Measurements from ENCODE around the gene KIF25.

Gene KIF25

DNA sequence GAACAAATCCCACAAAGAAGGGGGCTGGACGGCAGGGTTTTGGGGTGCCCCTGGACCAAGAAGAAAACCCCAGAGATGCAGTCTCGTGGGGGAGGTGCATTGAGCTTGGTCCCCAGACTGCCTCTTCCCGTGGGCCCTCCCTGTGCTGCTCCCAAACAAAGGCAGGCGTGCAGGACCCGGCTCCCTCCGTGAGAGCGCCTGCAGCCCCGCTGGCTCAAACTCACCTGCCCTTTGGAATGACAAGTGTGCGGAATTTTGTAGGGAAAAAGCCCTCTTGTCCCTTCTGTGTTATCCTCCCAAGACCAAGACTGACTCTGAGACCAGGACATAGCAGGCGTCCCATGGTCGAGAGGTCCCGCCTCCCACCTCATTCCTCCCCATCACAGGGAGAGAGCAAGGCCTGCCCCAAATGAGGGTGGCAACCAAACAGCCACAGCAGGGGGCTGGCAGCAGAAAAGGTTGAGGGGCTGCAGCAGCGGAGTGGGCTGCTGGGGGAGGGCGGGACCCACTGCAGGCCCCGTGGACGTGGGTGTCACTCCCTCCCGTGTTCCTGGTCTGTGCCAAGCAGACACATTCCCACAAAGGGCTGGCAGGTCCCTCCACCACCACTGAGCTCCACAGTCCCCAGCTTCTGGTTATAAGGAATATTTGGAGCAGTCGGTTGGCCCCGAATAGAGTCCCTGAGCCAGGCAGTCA is 87.1 kb downstream of the KIF25 start:
- Histone ChIP-seq H3K79me2 (ENCODE audit: insufficient read depth, low read length) (no peaks in the 10 kb centered on the region), H3K9me3 (ENCODE audit: insufficient read depth, low read length) (no peaks in the 10 kb centered on the region), H3K27me3 (ENCODE audit: low read length) (no peaks in the 10 kb centered on the region)

DNA sequence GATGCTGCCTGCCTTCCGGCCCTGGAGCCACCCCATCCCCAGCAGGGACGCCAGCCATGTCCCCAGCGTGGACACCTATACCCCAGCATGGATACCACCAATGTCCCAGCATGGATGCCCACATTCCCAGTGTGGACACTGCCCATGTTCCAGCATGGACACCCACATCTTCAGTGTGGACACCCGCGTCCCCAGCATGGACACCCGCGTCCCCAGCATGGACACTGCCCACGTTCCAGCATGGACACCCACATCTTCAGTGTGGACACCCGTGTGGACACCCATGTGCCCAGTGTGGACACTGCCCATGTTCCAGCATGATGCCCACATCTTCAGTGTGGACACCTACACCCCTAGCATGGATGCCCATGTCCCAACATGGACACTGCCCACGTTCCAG is 88.6 kb downstream of the KIF25 start:
- H2AFZ ChIP-seq (ENCODE audit: low read depth, low read length, severe bottlenecking): no peak overlapping the region
- H3K9me2 ChIP-seq (replicated peaks; ENCODE audit: insufficient read depth, low read length): no peaks in the 10 kb centered on the region
- H3K9ac ChIP-seq (ENCODE audit: low read length): no peak overlapping the region
- no peaks in the 10 kb centered on the region for H3K9me3 ChIP-seq (ENCODE audit: insufficient read depth, low read length)
- TF ChIP-seq EZH2phosphoT487 (conservative IDR thresholded peaks at IDR 0.05; ENCODE audit: low read length) (no peak), CTCF (IDR thresholded peaks at IDR 0.05; ENCODE audit: insufficient read depth, low read length, poor library complexity, severe bottlenecking) (no peak)
- H3K4me2 ChIP-seq (ENCODE audit: low read depth, low read length, poor library complexity, severe bottlenecking): no peak overlapping the region
- H3K79me2 ChIP-seq (ENCODE audit: insufficient read depth, low read length): no peaks in the 10 kb centered on the region
- H3K36me3 ChIP-seq (ENCODE audit: low read length): no peaks in the 10 kb centered on the region
- no peak overlapping the region for H3K27ac ChIP-seq (ENCODE audit: low read depth, low read length)
- no peaks in the 10 kb centered on the region for H3F3A ChIP-seq (ENCODE audit: insufficient read depth)
- H4K20me1 ChIP-seq (ENCODE audit: low read depth, low read length): no peaks in the 10 kb centered on the region
- no peaks in the 10 kb centered on the region for H3K27me3 ChIP-seq (ENCODE audit: low read length)
- no peak overlapping the region for H3K4me3 ChIP-seq (ENCODE audit: insufficient read depth, low read length, poor library complexity, severe bottlenecking)

More for the DNA sequence above, 87.1 kb downstream of the KIF25 start:
- no peaks in the 10 kb centered on the region for H4K20me1 ChIP-seq (ENCODE audit: low read depth, low read length)
- TF ChIP-seq EZH2phosphoT487 (conservative IDR thresholded peaks at IDR 0.05; ENCODE audit: low read length): no peak
- TF ChIP-seq CTCF (IDR thresholded peaks at IDR 0.05; ENCODE audit: insufficient read depth, low read length, poor library complexity, severe bottlenecking): no peak
- no peaks in the 10 kb centered on the region for H3K36me3 ChIP-seq (ENCODE audit: low read length)
- no peak overlapping the region for H3K4me2 ChIP-seq (ENCODE audit: low read depth, low read length, poor library complexity, severe bottlenecking)
- H3K27ac ChIP-seq (ENCODE audit: low read depth, low read length): no peak overlapping the region
- no peak overlapping the region for H3K9ac ChIP-seq (ENCODE audit: low read length)
- H3K9me2 ChIP-seq (replicated peaks; ENCODE audit: insufficient read depth, low read length): no peaks in the 10 kb centered on the region
- no peak overlapping the region for H3K4me3 ChIP-seq (ENCODE audit: insufficient read depth, low read length, poor library complexity, severe bottlenecking)
- no peaks in the 10 kb centered on the region for H3F3A ChIP-seq (ENCODE audit: insufficient read depth)
- H2AFZ ChIP-seq (ENCODE audit: low read depth, low read length, severe bottlenecking): no peak overlapping the region

GRCh38 chr6:168086616-168087015 is 89.1 kb downstream of the KIF25 start:
- Histone ChIP-seq H3F3A (ENCODE audit: insufficient read depth) (no peaks in the 10 kb centered on the region), H3K27ac (ENCODE audit: low read depth, low read length) (no peak overlapping the region), H4K20me1 (ENCODE audit: low read depth, low read length) (no peaks in the 10 kb centered on the region), H3K27me3 (ENCODE audit: low read length) (no peaks in the 10 kb centered on the region), H3K4me2 (ENCODE audit: low read depth, low read length, poor library complexity, severe bottlenecking) (no peak overlapping the region), H3K9ac (ENCODE audit: low read length) (no peak overlapping the region), H3K9me3 (ENCODE audit: insufficient read depth, low read length) (no peaks in the 10 kb centered on the region), H3K9me2 (replicated peaks; ENCODE audit: insufficient read depth, low read length) (no peaks in the 10 kb centered on the region), H3K4me3 (ENCODE audit: insufficient read depth, low read length, poor library complexity, severe bottlenecking) (no peak overlapping the region), H3K79me2 (ENCODE audit: insufficient read depth, low read length) (no peaks in the 10 kb centered on the region), H3K36me3 (ENCODE audit: low read length) (no peaks in the 10 kb centered on the region), H2AFZ (ENCODE audit: low read depth, low read length, severe bottlenecking) (no peak overlapping the region)
- no peak for TF ChIP-seq EZH2phosphoT487 (conservative IDR thresholded peaks at IDR 0.05; ENCODE audit: low read length)
- no peak for TF ChIP-seq CTCF (IDR thresholded peaks at IDR 0.05; ENCODE audit: insufficient read depth, low read length, poor library complexity, severe bottlenecking)

Measured in SU-DHL-6 (cell line).